Neural cell (in vitro differentiated cells): Measurements from ENCODE around the gene ISG15. TPM values are rescaled to one million over a fixed set of nuclear protein-coding genes. Genes with fewer than 3 reads are reported as not detected.
"Not testable (repeated sequence)": the region's sequence is repeated elsewhere in the genome, so short reads cannot be mapped to it uniquely, and the experiment has no call there.

Source experiments
- H2AFZ ChIP-seq: fragments of 200-600, 300-800 bp; sonication (generic), shearing (Covaris generic); 2 replicates; pipeline ENCODE4 v1.6.0; 2014; ENCODE audit warnings: low read depth, mild to moderate bottlenecking, antibody characterized with exemption, low read length, moderate library complexity
- H3F3A ChIP-seq: fragments of 200-600 bp; shearing (Covaris generic); 2 replicates; pipeline ENCODE4 v1.6.1; 2016; ENCODE audit warnings: mild to moderate bottlenecking, moderate library complexity, mixed read lengths, antibody characterized with exemption, low read length; ENCODE audit not compliant: insufficient read depth, poor library complexity, severe bottlenecking
- H3K27ac ChIP-seq: fragments of 200-600, 300-800 bp; sonication (generic), shearing (Covaris generic); 2 replicates; pipeline ENCODE4 v1.5.1; 2014; ENCODE audit warnings: mild to moderate bottlenecking, low read length, moderate library complexity
- H3K27me3 ChIP-seq: fragments of 300-800, 200-600 bp; sonication (generic), shearing (Covaris generic); 2 replicates; pipeline ENCODE4 v1.6.0; 2014; ENCODE audit warnings: mild to moderate bottlenecking, low read depth, low read length, moderate library complexity; ENCODE audit not compliant: insufficient read depth
- H3K36me3 ChIP-seq: fragments of 300-800, 200-600 bp; sonication (generic), shearing (Covaris generic); 2 replicates; pipeline ENCODE4 v1.5.1; 2014; ENCODE audit warnings: mild to moderate bottlenecking, antibody characterized with exemption, low read length, moderate library complexity; ENCODE audit not compliant: insufficient read depth
- H3K4me2 ChIP-seq: fragments of 300-800, 200-600 bp; sonication (generic), shearing (Covaris generic); 2 replicates; pipeline ENCODE4 v1.6.0; 2014; ENCODE audit warnings: mild to moderate bottlenecking, low read length
- H3K4me3 ChIP-seq: fragments of 300-800, 200-600 bp; sonication (generic), shearing (Covaris generic); 2 replicates; pipeline ENCODE4 v1.5.1; 2014; ENCODE audit warnings: mild to moderate bottlenecking, low read length, moderate library complexity
- H3K79me2 ChIP-seq: fragments of 200-600 bp; shearing (Covaris generic); replicated peaks from 2 replicates; pipeline ENCODE4 v1.6.0; 2014; ENCODE audit warnings: mild to moderate bottlenecking, low read length, moderate library complexity; ENCODE audit not compliant: insufficient read depth
- H3K9ac ChIP-seq: fragments of 300-800, 200-600 bp; sonication (generic), shearing (Covaris generic); 2 replicates; pipeline ENCODE4 v1.6.1; 2016; ENCODE audit warnings: mild to moderate bottlenecking, low read length, mixed read lengths
- H3K9me2 ChIP-seq: fragments of 200-600 bp; shearing (Covaris generic); 2 replicates; pipeline ENCODE4 v1.6.1; 2016; ENCODE audit warnings: mild to moderate bottlenecking, low read length, mixed read lengths; ENCODE audit not compliant: insufficient read depth
- H3K9me3 ChIP-seq: fragments of 200-600, 300-800 bp; sonication (generic), shearing (Covaris generic); 2 replicates; pipeline ENCODE4 v1.6.1; 2016; ENCODE audit warnings: mild to moderate bottlenecking, mixed run types, low read length, moderate library complexity, mixed read lengths
- H4K20me1 ChIP-seq: fragments of 200-600 bp; shearing (Covaris generic); 2 replicates; pipeline ENCODE4 v1.6.1; 2016; ENCODE audit warnings: mild to moderate bottlenecking, mixed run types; ENCODE audit not compliant: insufficient read depth
- EP300 ChIP-seq: fragments of 450-650 bp; conservative IDR thresholded peaks from 2 replicates; pipeline ENCODE4 v1.6.1; 2014; ENCODE audit warnings: antibody characterized with exemption, mild to moderate bottlenecking, moderate library complexity; ENCODE audit not compliant: poor library complexity, severe bottlenecking
- EZH2 ChIP-seq: fragments of 200-600, 300-800 bp; shearing (Covaris generic), sonication (generic); IDR thresholded peaks from 2 replicates; pipeline ENCODE4 v1.6.1; 2014; ENCODE audit warnings: antibody characterized with exemption, low read length, borderline replicate concordance, mild to moderate bottlenecking; ENCODE audit not compliant: insufficient read depth, poor library complexity, severe bottlenecking
- MXI1 ChIP-seq: fragments of 450-650 bp; conservative IDR thresholded peaks from 2 replicates; pipeline ENCODE4 v1.6.1; 2014; ENCODE audit warnings: antibody characterized with exemption, mild to moderate bottlenecking; ENCODE audit not compliant: poor library complexity, severe bottlenecking
- RAD21 ChIP-seq: fragments of 450-650 bp; conservative IDR thresholded peaks from 2 replicates; pipeline ENCODE4 v1.6.1; 2014; ENCODE audit warnings: antibody characterized with exemption, mild to moderate bottlenecking, moderate library complexity
- SMC3 ChIP-seq: fragments of 450-650 bp; conservative IDR thresholded peaks from 2 replicates; pipeline ENCODE4 v1.6.1; 2014; ENCODE audit warnings: antibody characterized with exemption, mild to moderate bottlenecking, moderate library complexity; ENCODE audit not compliant: poor library complexity
- TAF1 ChIP-seq: IDR thresholded peaks from 2 replicates; pipeline ENCODE4 v1.6.1; 2012; ENCODE audit warnings: low read depth
- polyA plus RNA-seq: library from polyadenylated mRNA; depleted of rRNA; stranded (reverse); fragments of >200 nt; gene quantifications from 2 replicates; pipeline ENCODE4 v1.2.3, GENCODE V29; 2014

ISG15 gene
- polyA plus RNA-seq, 1 donor from 2014 or later: 8.0 TPM

DNA sequence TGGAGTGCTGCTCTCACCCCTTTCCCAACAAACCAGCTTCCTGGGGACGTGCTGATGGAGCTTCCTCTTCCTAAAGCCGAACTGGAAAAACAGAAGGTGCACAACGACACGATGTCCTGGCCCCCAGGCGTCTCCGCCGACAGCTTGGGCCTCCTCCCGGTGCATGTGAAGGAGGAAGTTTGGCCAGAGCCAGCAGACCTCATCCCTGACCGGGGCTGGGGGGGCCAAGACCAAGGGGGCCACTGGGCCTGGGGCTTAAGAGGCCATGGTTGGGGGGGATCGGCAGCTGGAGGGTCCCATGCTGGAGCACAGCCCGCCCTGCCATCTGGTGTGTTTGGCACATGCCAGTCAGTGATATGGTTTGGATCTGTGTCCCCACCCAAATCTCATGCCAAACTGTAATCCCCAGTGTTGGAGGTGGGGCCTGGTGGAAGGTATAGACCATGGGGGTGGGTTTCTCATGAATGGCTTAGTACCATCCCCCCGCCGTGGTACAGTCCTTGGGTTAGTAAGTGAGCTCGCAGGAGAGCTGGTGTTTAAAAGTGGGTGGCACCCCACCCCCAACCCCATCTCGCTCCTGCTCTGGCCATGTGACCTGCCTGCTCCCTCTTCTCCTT is 19.8 kb upstream of the ISG15 start:
- Histone ChIP-seq H3K9me3 (no peaks in the 10 kb centered on the region), H3K27ac (no peak overlapping the region), H3K4me3 (no peak overlapping the region), H3K9ac (no peak overlapping the region), H3K79me2 (no peaks in the 10 kb centered on the region), H2AFZ (no peak overlapping the region), H4K20me1 (no peaks in the 10 kb centered on the region), H3K9me2 (no peaks in the 10 kb centered on the region), H3K27me3 (no peaks in the 10 kb centered on the region), H3K36me3 (no peaks in the 10 kb centered on the region), H3F3A (no peaks in the 10 kb centered on the region), H3K4me2 (no peak overlapping the region)
- TF ChIP-seq RAD21 (no peak), EZH2 (no peak)

DNA sequence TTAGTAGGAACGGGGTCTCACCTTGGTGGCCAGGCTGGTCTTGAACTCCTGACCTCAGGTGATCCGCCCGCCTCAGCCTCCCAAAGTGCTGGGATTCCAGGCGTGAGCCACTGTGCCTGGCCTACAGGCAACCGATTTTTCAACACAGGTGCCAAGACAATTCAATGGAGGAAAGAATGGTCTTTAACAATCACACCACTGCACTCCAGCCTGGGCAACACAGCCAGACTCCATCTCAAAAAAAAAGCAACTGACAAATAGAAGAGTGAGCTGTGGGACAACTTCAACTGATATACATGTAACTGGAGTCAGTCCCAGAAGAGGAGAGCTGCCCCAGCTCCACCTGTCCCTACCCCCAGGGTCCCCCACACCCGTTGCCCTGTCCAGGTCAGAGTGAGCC is 18.8 kb upstream of the ISG15 start:
- H3K9me3 ChIP-seq, H3K36me3 ChIP-seq, H2AFZ ChIP-seq, H3K4me2 ChIP-seq, H3K27ac ChIP-seq, H3K4me3 ChIP-seq, H3K27me3 ChIP-seq, H4K20me1 ChIP-seq, H3K9ac ChIP-seq, H3K9me2 ChIP-seq, H3K79me2 ChIP-seq, H3F3A ChIP-seq: not testable (repeated sequence)

DNA sequence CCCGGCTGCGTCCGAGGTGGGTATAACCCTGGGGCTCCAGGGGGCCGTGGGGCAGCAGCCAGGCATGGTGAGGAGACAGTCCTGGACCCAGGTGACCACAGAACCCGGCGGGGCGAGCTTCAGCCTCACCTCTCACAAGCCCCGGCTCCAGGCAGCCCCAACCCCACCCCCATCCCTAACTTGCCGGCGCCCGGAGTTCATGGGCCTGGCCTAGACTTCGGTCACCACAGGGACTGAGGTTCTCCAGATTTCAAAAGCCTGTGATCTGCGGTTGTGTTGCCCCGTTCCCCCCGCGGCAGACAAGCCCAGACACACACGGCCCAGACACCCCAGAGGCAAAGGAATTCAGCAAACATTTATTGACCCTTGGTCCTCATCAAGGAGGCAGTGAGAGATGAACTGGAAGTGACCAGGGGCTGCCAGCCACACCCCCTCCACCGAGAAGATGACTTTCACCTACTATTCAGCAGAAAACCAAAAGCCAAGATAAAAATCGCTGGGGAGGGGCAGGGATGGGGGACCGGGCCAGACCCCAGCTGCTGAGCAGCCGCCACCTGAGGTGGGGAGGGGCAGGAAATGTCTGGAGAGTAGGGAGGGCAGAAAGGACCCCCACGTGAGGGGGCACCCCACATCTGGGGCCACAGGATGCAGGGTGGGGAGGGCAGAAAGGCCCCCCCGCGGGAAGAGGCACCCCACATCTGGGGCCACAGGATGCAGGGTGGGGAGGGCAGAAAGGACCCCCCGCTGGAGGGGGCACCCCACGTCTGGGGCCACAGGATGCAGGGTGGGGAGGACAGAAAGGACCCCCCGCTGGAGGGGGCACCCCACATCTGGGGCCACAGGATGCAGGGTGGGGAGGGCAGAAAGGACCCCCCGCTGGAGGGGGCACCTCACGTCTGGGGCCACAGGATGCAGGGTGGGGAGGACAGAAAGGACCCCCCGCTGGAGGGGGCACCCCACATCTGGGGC is 17.3 kb upstream of the ISG15 start:
- no peak overlapping the region for H3K4me2 ChIP-seq
- no peaks in the 10 kb centered on the region for H3K9me3 ChIP-seq
- no peak for TF ChIP-seq EZH2
- TF ChIP-seq RAD21: no peak
- no peak for TF ChIP-seq TAF1
- TF ChIP-seq MXI1: no peak
- TF ChIP-seq SMC3: no peak
- TF ChIP-seq EP300: no peak
- H3K36me3 ChIP-seq: no peaks in the 10 kb centered on the region
- no peaks in the 10 kb centered on the region for H3K79me2 ChIP-seq
- no peak overlapping the region for H2AFZ ChIP-seq
- H3K27me3 ChIP-seq: no peaks in the 10 kb centered on the region
- no peaks in the 10 kb centered on the region for H3K9me2 ChIP-seq
- no peak overlapping the region for H3K9ac ChIP-seq
- H3K4me3 ChIP-seq: no peak overlapping the region
- no peaks in the 10 kb centered on the region for H3F3A ChIP-seq
- H3K27ac ChIP-seq: no peak overlapping the region
- H4K20me1 ChIP-seq: no peaks in the 10 kb centered on the region
